Peyer's patch (tissue), 4 donors: ENCODE data around the gene RAB7A. TPM values are rescaled to one million over a fixed set of nuclear protein-coding genes. Genes with fewer than 3 reads are reported as not detected.
"Not testable (repeated sequence)": the region's sequence is repeated elsewhere in the genome, so short reads cannot be mapped to it uniquely, and the experiment has no call there.

Experiments used
- DNase-seq, 3 donors: peaks; one replicate each; pipeline ENCODE4 v3.0.0-alpha.2; 2017 to 2019
- H3K27ac ChIP-seq, 4 donors: fragments of 200-600 bp; sonication (generic); one replicate each; pipeline ENCODE4 v1.5.1; 2016 to 2019
- H3K27me3 ChIP-seq, 2 donors: fragments of 200-600 bp; sonication (generic); one replicate each; pipeline ENCODE4 v1.5.1; 2019
- H3K36me3 ChIP-seq, 3 donors: fragments of 200-600 bp; sonication (generic); one replicate each; pipeline ENCODE4 v1.5.1; 2016 to 2019
- H3K4me1 ChIP-seq, 4 donors: fragments of 200-600 bp; sonication (generic); one replicate each; pipeline ENCODE4 v1.5.1; 2016 to 2019
- H3K4me3 ChIP-seq, 4 donors: fragments of 200-600 bp; sonication (generic); 1 replicate in 3 of 4; 2 replicates in 1 of 4; pipeline ENCODE4 v1.5.1; 2016 to 2019; ENCODE audit warnings: mild to moderate bottlenecking in 1 of 4
- H3K9me3 ChIP-seq, 4 donors: fragments of 200-600 bp; sonication (generic); one replicate each; pipeline ENCODE4 v1.5.1; 2016 to 2019; ENCODE audit warnings: mild to moderate bottlenecking in 1 of 4
- CTCF ChIP-seq, 6 experiments: fragments of 450-650 bp in 4 of 6; fragments of 200-600 bp in 2 of 6; sonication (generic) in 1 of 6; IDR thresholded peaks; one replicate each; pipeline ENCODE4 v1.5.1; 2017 to 2019; ENCODE audit warnings: antibody characterized with exemption in 6 of 6, mild to moderate bottlenecking in 3 of 6, moderate library complexity in 1 of 6
- POLR2A ChIP-seq, 2 donors: fragments of 450-650 bp; IDR thresholded peaks; one replicate each; pipeline ENCODE4 v1.5.1; 2017; ENCODE audit warnings: antibody characterized with exemption in 2 of 2, mild to moderate bottlenecking in 2 of 2, moderate library complexity in 2 of 2
- total RNA-seq, 4 donors: library from RNA; depleted of rRNA; stranded (reverse); fragments of >200 nt; gene quantifications; one replicate each; pipeline ENCODE4 v1.1.0, GENCODE V29; 2016

Gene RAB7A
- total RNA-seq, 4 donors from 2014 or later = 96.6 to 116 (median 99.4) TPM

DNA sequence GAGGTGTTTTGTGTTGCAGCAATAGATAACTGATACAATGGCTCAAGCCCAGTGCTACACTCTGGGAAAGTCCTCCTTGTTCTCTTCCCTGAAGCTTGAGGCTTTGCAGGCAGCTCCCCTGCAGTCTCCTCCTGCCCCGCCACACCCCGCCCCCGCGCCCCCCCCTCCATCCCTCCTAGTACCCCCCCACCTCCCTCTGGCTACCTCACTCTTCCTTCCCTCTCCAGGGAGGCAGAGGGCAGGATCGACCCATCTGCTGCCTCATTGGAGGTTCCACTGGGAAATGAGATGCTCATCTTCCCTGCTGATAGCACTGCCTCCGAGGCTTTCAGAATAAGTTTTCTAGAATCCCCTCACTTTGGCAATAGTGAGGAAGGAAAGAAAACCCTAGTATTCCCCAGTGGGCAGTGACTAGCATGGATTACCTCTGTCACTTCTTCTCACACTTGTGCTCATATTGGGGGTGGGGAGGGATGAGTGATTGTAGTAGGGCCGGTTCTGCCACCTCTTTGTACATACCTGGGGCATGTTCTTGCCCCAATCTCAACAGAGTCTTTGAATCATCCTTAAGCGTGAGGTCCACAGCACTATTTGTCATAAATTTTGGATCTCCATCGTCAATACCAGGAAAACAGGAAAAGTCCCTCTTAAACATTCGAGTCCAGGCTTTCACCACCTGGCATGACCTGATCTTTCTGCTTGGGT lies 16.3 kb upstream of the RAB7A start:
- H3K4me3 ChIP-seq = no peak overlapping the region
- no peak overlapping the region for H3K27ac ChIP-seq
- no peaks in the 10 kb centered on the region for H3K4me1 ChIP-seq
- no peak for DNase-seq
- no peaks in the 10 kb centered on the region for H3K36me3 ChIP-seq
- H3K9me3 ChIP-seq = no peaks in the 10 kb centered on the region
- TF ChIP-seq POLR2A (IDR thresholded peaks at IDR 0.05) (no peak), CTCF (IDR thresholded peaks at IDR 0.05) (no peak)
- no peaks in the 10 kb centered on the region for H3K27me3 ChIP-seq

- Histone ChIP-seq H3K27ac (no peak overlapping the region), H3K4me1 (no peaks in the 10 kb centered on the region), H3K4me3 (no peak overlapping the region), H3K36me3 (no peaks in the 10 kb centered on the region), H3K9me3 (no peaks in the 10 kb centered on the region), H3K27me3 (no peaks in the 10 kb centered on the region)
- DNase-seq = no peak
- TF ChIP-seq POLR2A (IDR thresholded peaks at IDR 0.05) (no peak), CTCF (IDR thresholded peaks at IDR 0.05) (no peak)
Measured at GRCh38 chr3:128710816-128711433, 15.1 kb upstream of the RAB7A start.

- no peaks in the 10 kb centered on the region for H3K4me1 ChIP-seq
- TF ChIP-seq POLR2A (IDR thresholded peaks at IDR 0.05) (no peak), CTCF (IDR thresholded peaks at IDR 0.05) (no peak)
- no peak for DNase-seq
Measured at GRCh38 chr3:128712848-128713247, 13.1 kb upstream of the RAB7A start.

DNA sequence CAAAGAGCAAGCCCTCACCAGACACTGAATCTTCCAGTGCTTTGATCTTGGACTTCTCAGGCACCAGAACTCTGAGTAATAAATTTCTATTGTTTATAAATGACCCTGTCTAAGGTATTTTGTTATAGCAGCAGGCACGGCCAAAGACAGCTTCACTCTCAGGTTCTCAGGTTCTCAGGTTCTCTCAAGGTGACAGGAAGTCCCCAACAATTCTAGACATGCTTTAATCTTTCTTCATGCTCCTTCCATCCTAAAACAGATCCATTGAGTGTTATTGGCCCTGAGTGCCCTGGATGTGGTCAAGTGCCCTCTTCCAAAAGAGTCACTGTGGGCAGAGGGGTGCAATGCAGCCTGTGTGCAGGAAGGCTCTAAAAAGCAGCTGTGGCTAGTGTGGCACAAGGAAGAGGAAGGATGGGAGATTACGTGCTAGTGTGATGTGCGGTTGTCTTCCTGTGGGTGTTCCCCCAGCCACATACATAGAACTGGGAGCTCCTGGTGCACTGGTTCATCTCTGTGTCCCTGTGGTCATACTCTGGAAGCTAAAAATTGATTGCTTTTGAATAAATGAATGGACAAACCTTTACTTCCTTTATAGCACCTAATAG lies 11.0 kb upstream of the RAB7A start:
- H3K4me3 ChIP-seq = no peak overlapping the region
- H3K4me1 ChIP-seq = no peaks in the 10 kb centered on the region
- H3K9me3 ChIP-seq = no peaks in the 10 kb centered on the region
- no peaks in the 10 kb centered on the region for H3K27me3 ChIP-seq
- H3K36me3 ChIP-seq = no peaks in the 10 kb centered on the region
- H3K27ac ChIP-seq = no peak overlapping the region
- TF ChIP-seq CTCF (IDR thresholded peaks at IDR 0.05) (no peak), POLR2A (IDR thresholded peaks at IDR 0.05) (no peak)
- DNase-seq = peak in 1 of 3 donors; percentile 53

More at GRCh38 chr3:128712848-128713247, 13.1 kb upstream of the RAB7A start:
- Histone ChIP-seq H3K27ac (no peak overlapping the region), H3K27me3 (no peaks in the 10 kb centered on the region), H3K4me3 (no peak overlapping the region), H3K9me3 (no peaks in the 10 kb centered on the region), H3K36me3 (no peaks in the 10 kb centered on the region)

DNA sequence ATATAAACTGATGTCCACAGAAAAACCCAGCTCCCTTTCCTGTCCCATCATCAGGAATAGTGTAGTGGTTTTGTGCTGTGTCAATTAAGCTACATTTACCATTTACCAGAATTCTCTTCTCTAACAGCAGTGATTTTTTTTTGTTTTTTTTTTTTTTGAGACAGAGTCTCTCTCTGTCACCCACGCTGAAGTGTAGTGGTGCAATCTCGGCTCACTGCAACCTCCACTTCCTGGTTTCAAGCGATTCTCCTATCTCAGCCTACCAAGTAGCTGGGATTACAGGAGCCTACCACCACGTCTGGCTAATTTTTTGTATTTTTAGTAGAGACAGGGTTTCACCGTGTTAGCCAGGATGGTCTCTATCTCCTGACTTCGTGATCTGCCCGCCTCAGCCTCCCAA lies 7.1 kb upstream of the RAB7A start:
- H3K27ac ChIP-seq, H3K36me3 ChIP-seq, H3K4me1 ChIP-seq, H3K4me3 ChIP-seq, DNase-seq, H3K27me3 ChIP-seq, H3K9me3 ChIP-seq: not testable (repeated sequence)

GRCh38 chr3:128720891-128721290 lies 5.1 kb upstream of the RAB7A start:
- DNase-seq = no peak
- no peaks in the 10 kb centered on the region for H3K36me3 ChIP-seq
- no peak overlapping the region for H3K4me3 ChIP-seq
- H3K27ac ChIP-seq = no peak overlapping the region
- TF ChIP-seq CTCF (IDR thresholded peaks at IDR 0.05) (no peak), POLR2A (IDR thresholded peaks at IDR 0.05) (no peak)
- H3K4me1 ChIP-seq = no peaks in the 10 kb centered on the region
- no peaks in the 10 kb centered on the region for H3K9me3 ChIP-seq
- H3K27me3 ChIP-seq = no peaks in the 10 kb centered on the region
